Astrocyte of the cerebellum (primary cell): ENCODE results near the gene COPS7A.

Experiments
- DNase-seq: peaks from one replicate; pipeline ENCODE4 v3.0.0-alpha.2; 2011; ENCODE audit warnings: low read depth
- H3K4me3 ChIP-seq: 2 replicates; pipeline ENCODE4 v1.5.1; 2011; ENCODE audit warnings: mild to moderate bottlenecking, low read depth, low read length, moderate library complexity
- CTCF ChIP-seq: IDR thresholded peaks from 2 replicates; pipeline ENCODE4 v1.5.1; 2012; ENCODE audit warnings: low read length, low read depth, moderate library complexity, mild to moderate bottlenecking; ENCODE audit errors: missing control alignments
- in situ Hi-C: cut with HindIII; loops from 2 replicates; pipeline ENCODE4 v1.10.0; 2017; ENCODE audit warnings: low sequenced_read_pairs

The COPS7A gene

GRCh38 chr12:6723607-6724408 lies at the start of gene COPS7A:
Gene COPS7A (plus strand): TSS chr12:6724046. CDS start chr12:6724657, 611 bp downstream.
- peak; percentile 94 for DNase-seq
- in situ Hi-C loops: no loop called here
- no peak for TF ChIP-seq CTCF
- peak within 1 kb of the TSS; percentile 55 for H3K4me3 ChIP-seq

DNA sequence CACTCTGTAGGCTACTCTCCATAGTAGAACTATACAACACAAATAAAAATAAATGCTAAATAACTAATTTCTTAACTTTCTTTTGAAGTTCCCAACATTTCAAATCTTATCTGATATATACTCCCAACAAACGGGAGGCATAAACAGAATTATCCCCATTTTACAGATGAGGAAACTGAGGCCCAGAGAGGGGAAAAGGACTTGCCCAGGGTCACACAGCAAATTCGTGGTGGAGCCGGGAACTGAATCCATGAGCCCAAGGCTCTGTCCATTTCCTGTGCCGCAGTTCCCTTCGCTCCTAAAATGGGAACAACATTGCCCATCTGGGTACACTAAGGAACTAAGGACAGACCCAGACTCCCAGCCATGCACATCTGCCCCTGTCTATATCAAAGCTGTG lies 46.9 kb upstream of the COPS7A start:
- in situ Hi-C loops: no loop called here

DNA sequence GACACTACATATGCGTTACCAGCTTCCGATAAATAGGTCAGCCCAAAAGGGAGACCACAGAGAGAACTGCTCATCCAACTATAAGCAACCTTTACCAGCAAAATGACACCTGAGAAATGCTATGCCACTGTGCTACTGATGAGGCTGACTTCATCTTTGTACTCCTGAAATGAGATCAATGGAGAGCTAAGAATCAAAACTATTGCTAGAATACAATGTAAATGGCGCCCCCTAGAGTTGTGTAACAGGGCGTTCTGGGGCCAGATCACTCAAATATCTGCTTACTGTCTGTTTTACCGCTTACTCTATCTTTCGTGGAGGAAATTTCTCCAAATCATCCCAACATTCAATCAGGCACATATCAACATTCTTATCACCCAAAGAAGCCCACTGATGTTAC lies 39.2 kb upstream of the COPS7A start:
- TF ChIP-seq CTCF: peak; percentile 45
- DNase-seq: no peak
- in situ Hi-C loops: no loop called here

More for the DNA sequence above, 46.9 kb upstream of the COPS7A start:
- DNase-seq: no peak
- TF ChIP-seq CTCF: no peak
- no peak overlapping the region for H3K4me3 ChIP-seq

GRCh38 chr12:6685814-6686213 lies 38.0 kb upstream of the COPS7A start:
- H3K4me3 ChIP-seq: no peak overlapping the region
- in situ Hi-C loops: no loop called here
- no peak for DNase-seq
- no peak for TF ChIP-seq CTCF

More for the DNA sequence above, 39.2 kb upstream of the COPS7A start:
- H3K4me3 ChIP-seq: no peak overlapping the region

DNA sequence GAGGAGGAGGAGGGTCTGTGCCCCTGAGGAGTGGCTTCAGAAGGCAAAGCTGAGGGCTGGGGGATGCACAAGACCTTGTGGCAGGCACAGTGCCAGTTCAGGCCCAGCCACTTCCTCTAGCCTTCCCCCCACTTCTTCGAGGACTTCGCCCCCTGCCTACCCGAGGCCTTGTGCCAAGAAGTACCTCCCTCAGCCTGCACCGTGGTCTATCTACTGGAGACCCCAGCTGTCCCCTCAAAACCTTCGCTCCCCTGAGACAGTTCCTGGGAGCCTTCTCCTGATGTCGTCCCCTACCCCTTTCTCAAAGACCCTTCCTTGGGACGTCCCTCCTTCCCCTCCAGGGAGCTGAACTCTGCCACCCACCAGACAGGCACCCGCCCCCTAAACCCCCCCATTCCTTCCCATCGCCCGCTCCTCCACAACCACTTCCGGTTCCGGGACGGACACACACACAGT lies 35.3 kb upstream of the COPS7A start:
- H3K4me3 ChIP-seq: peak overlapping the region; percentile 61
- no peak for DNase-seq

More for the DNA sequence above, 35.3 kb upstream of the COPS7A start:
- no peak for TF ChIP-seq CTCF
- in situ Hi-C loops: no loop called here
